Measurements from ENCODE around the gene USP8.
"Not testable (repeated sequence)": the region's sequence is repeated elsewhere in the genome, so short reads cannot be mapped to it uniquely, and the experiment has no call there.

USP8 gene

GRCh38 chr15:50452927-50453326 lies 28.7 kb downstream of the USP8 start:
- DNase-seq: no peak

- no peak for DNase-seq
Observed at GRCh38 chr15:50458348-50459112, 34.3 kb downstream of the USP8 start.

GRCh38 chr15:50463423-50464358 lies 39.5 kb downstream of the USP8 start:
- no peak for DNase-seq

GRCh38 chr15:50471072-50471471 lies 46.9 kb downstream of the USP8 start:
- DNase-seq: no peak

GRCh38 chr15:50476143-50476542 lies 51.9 kb downstream of the USP8 start:
- no peak for DNase-seq

GRCh38 chr15:50484781-50485180 lies 60.6 kb downstream of the USP8 start:
- DNase-seq: no peak

- DNase-seq: no peak
Observed at GRCh38 chr15:50485389-50485788, 61.2 kb downstream of the USP8 start.

GRCh38 chr15:50487287-50487686 lies 63.1 kb downstream of the USP8 start:
- DNase-seq: no peak

- no peak for DNase-seq
Observed at GRCh38 chr15:50493625-50494024, 69.4 kb downstream of the USP8 start.

GRCh38 chr15:50494547-50494946 lies 70.3 kb downstream of the USP8 start:
- not testable (repeated sequence) for DNase-seq

GRCh38 chr15:50496692-50497091 lies 72.5 kb downstream of the USP8 start:
- DNase-seq: no peak

GRCh38 chr15:50500352-50500751 lies 76.1 kb downstream of the USP8 start:
- DNase-seq: no peak

- no peak for DNase-seq
Observed at GRCh38 chr15:50501815-50502214, 77.6 kb downstream of the USP8 start.

GRCh38 chr15:50503144-50503543 lies 78.9 kb downstream of the USP8 start:
- no peak for DNase-seq

GRCh38 chr15:50505656-50506055 lies 81.5 kb downstream of the USP8 start:
- not testable (repeated sequence) for DNase-seq

GRCh38 chr15:50506121-50506520 lies 81.9 kb downstream of the USP8 start:
- no peak for DNase-seq

GRCh38 chr15:50513001-50513400 lies 88.8 kb downstream of the USP8 start:
- no peak for DNase-seq

GRCh38 chr15:50519740-50520425 lies 95.7 kb downstream of the USP8 start:
- DNase-seq: no peak

- no peak for DNase-seq
Observed at GRCh38 chr15:50523851-50524251, 99.6 kb downstream of the USP8 start.

- DNase-seq: no peak
Observed at GRCh38 chr15:50531163-50531562, 107.0 kb downstream of the USP8 start.

GRCh38 chr15:50531766-50532165 lies 107.6 kb downstream of the USP8 start:
- DNase-seq: no peak

GRCh38 chr15:50542887-50543210 lies 118.6 kb downstream of the USP8 start:
- no peak for DNase-seq

GRCh38 chr15:50543556-50543955 lies 119.4 kb downstream of the USP8 start:
- no peak for DNase-seq

- no peak for DNase-seq
Observed at GRCh38 chr15:50544368-50544767, 120.2 kb downstream of the USP8 start.

All from activated naive CD4-positive, alpha-beta T cell (primary cell).